ENCODE data around the gene FGGY. TPM values are rescaled to one million over a fixed set of nuclear protein-coding genes. Genes with fewer than 3 reads are reported as not detected.

Gene FGGY
- total RNA-seq, 2 donors from 2014 or later, result 14.1 to 14.8 TPM

GRCh38 chr1:59560807-59561450, 264.0 kb downstream of the FGGY start:
- TF ChIP-seq, protein P1, sequence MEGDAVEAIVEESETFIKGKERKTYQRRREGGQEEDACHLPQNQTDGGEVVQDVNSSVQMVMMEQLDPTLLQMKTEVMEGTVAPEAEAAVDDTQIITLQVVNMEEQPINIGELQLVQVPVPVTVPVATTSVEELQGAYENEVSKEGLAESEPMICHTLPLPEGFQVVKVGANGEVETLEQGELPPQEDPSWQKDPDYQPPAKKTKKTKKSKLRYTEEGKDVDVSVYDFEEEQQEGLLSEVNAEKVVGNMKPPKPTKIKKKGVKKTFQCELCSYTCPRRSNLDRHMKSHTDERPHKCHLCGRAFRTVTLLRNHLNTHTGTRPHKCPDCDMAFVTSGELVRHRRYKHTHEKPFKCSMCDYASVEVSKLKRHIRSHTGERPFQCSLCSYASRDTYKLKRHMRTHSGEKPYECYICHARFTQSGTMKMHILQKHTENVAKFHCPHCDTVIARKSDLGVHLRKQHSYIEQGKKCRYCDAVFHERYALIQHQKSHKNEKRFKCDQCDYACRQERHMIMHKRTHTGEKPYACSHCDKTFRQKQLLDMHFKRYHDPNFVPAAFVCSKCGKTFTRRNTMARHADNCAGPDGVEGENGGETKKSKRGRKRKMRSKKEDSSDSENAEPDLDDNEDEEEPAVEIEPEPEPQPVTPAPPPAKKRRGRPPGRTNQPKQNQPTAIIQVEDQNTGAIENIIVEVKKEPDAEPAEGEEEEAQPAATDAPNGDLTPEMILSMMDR (conservative IDR thresholded peaks at IDR 0.05), result no peak
- 96 to 97% methylated on average over 5 to 6 of the region's 6 CpGs for WGBS, 2 experiments (ENCODE audit: insufficient coverage in 1 of 2, insufficient read length in 1 of 2)
- H3K4me3 Mint-ChIP-seq, result no peak overlapping the region
- no peak overlapping the region for H3K27ac Mint-ChIP-seq
- Histone ChIP-seq H3K36me3 (ENCODE audit: control insufficient read depth, insufficient read depth, low read length) (no peaks in the 10 kb centered on the region), H3K9ac (ENCODE audit: extremely low read depth, low read length, poor library complexity, severe bottlenecking) (no peak overlapping the region), H3K9me3 (ENCODE audit: control insufficient read depth, low read length) (peaks cover 32% of the 10 kb centered on the region), H3K27me3 (ENCODE audit: control insufficient read depth, insufficient read depth, low read length, poor library complexity, severe bottlenecking) (no peaks in the 10 kb centered on the region), H3K4me1 (ENCODE audit: control insufficient read depth, insufficient read depth, low read length) (no peaks in the 10 kb centered on the region), H3K27ac (ENCODE audit: low read depth, low read length) (no peak overlapping the region), H3K4me3 (ENCODE audit: low read length) (no peak overlapping the region)
- H3K27me3 Mint-ChIP-seq (ENCODE audit: insufficient read depth), result no peaks in the 10 kb centered on the region
- peaks cover 18% of the 10 kb centered on the region for H3K36me3 Mint-ChIP-seq (ENCODE audit: low read depth)
- DNase-seq, result no peak
- H3K9me3 Mint-ChIP-seq, result peaks cover 34% of the 10 kb centered on the region
- H3K4me1 Mint-ChIP-seq, result peaks cover 11% of the 10 kb centered on the region

DNA sequence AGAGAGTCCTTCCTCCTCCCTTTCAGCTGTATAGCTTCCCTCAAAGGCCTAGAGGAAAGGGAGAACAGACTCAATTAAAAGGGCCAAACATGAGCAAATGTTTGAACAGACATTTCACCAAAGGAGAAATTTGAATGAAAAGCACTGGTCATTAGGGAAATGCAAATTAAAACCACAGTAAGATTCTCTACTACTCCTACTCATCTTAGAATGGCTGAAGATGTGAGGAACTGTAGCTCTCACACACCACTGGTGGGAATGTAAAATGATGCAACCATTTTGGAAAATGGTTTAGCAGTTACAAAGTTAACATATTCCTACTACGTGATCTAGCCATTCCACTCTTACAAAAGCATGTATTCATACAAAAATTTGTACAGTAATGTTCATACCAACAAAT, 264.9 kb downstream of the FGGY start:
- no peak overlapping the region for H3K9ac ChIP-seq (ENCODE audit: extremely low read depth, low read length, poor library complexity, severe bottlenecking)
- peaks cover 30% of the 10 kb centered on the region for H3K9me3 ChIP-seq (ENCODE audit: control insufficient read depth, low read length)
- Mint-ChIP-seq H3K27me3 (ENCODE audit: insufficient read depth) (no peaks in the 10 kb centered on the region), H3K9me3 (peaks cover 31% of the 10 kb centered on the region), H3K4me3 (no peak overlapping the region), H3K36me3 (ENCODE audit: low read depth) (peaks cover 17% of the 10 kb centered on the region), H3K4me1 (peaks cover 4% of the 10 kb centered on the region), H3K27ac (no peak overlapping the region)
- TF ChIP-seq, protein P1 (conservative IDR thresholded peaks at IDR 0.05), result no peak
- H3K36me3 ChIP-seq (ENCODE audit: control insufficient read depth, insufficient read depth, low read length), result no peaks in the 10 kb centered on the region
- no peak overlapping the region for H3K4me3 ChIP-seq (ENCODE audit: low read length)
- H3K27me3 ChIP-seq (ENCODE audit: control insufficient read depth, insufficient read depth, low read length, poor library complexity, severe bottlenecking), result no peaks in the 10 kb centered on the region
- no peak for DNase-seq
- H3K27ac ChIP-seq (ENCODE audit: low read depth, low read length), result no peak overlapping the region
- 89 to 100% methylated on average over 1 of the region's 1 CpG for WGBS, 2 experiments (ENCODE audit: insufficient coverage in 1 of 2, insufficient read length in 1 of 2)
- H3K4me1 ChIP-seq (ENCODE audit: control insufficient read depth, insufficient read depth, low read length), result no peaks in the 10 kb centered on the region

GRCh38 chr1:59564192-59564891, 267.4 kb downstream of the FGGY start:
- no peaks in the 10 kb centered on the region for H3K27me3 Mint-ChIP-seq (ENCODE audit: insufficient read depth)
- no peak overlapping the region for H3K4me3 ChIP-seq (ENCODE audit: low read length)
- peaks cover 8% of the 10 kb centered on the region for H3K9me3 Mint-ChIP-seq

More at GRCh38 chr1:59564192-59564891, 267.4 kb downstream of the FGGY start:
- H3K27ac ChIP-seq (ENCODE audit: low read depth, low read length), result no peak overlapping the region
- DNase-seq, result no peak
- 86 to 95% methylated on average over 4 to 6 of the region's 6 CpGs for WGBS, 2 experiments (ENCODE audit: insufficient coverage in 1 of 2, insufficient read length in 1 of 2)
- H3K9me3 ChIP-seq (ENCODE audit: control insufficient read depth, low read length), result peaks cover 8% of the 10 kb centered on the region
- no peaks in the 10 kb centered on the region for H3K27me3 ChIP-seq (ENCODE audit: control insufficient read depth, insufficient read depth, low read length, poor library complexity, severe bottlenecking)
- Mint-ChIP-seq H3K36me3 (ENCODE audit: low read depth) (peaks cover 4% of the 10 kb centered on the region), H3K27ac (no peak overlapping the region), H3K4me3 (no peak overlapping the region), H3K4me1 (no peaks in the 10 kb centered on the region)
- H3K4me1 ChIP-seq (ENCODE audit: control insufficient read depth, insufficient read depth, low read length), result no peaks in the 10 kb centered on the region
- no peak overlapping the region for H3K9ac ChIP-seq (ENCODE audit: extremely low read depth, low read length, poor library complexity, severe bottlenecking)
- TF ChIP-seq, protein P1 (conservative IDR thresholded peaks at IDR 0.05), result no peak
- H3K36me3 ChIP-seq (ENCODE audit: control insufficient read depth, insufficient read depth, low read length), result no peaks in the 10 kb centered on the region

All from endodermal cell (in vitro differentiated cells).